ENCODE data around the gene NKIRAS1.

The NKIRAS1 gene

GRCh38 chr3:23942546-23942945, 25.8 kb upstream of the NKIRAS1 start:
- H3K79me2 ChIP-seq (ENCODE audit: insufficient read depth, low read length): no peaks in the 10 kb centered on the region
- no peak overlapping the region for H3K4me2 ChIP-seq (ENCODE audit: low read depth, low read length, poor library complexity, severe bottlenecking)
- no peaks in the 10 kb centered on the region for H3K9me2 ChIP-seq (replicated peaks; ENCODE audit: insufficient read depth, low read length)
- peaks cover 16% of the 10 kb centered on the region for H3F3A ChIP-seq (ENCODE audit: insufficient read depth)
- no peak overlapping the region for H3K4me3 ChIP-seq (ENCODE audit: insufficient read depth, low read length, poor library complexity, severe bottlenecking)
- no peak overlapping the region for H2AFZ ChIP-seq (ENCODE audit: low read depth, low read length, severe bottlenecking)
- H3K36me3 ChIP-seq (ENCODE audit: low read length): no peaks in the 10 kb centered on the region
- H3K27me3 ChIP-seq (ENCODE audit: low read length): no peaks in the 10 kb centered on the region
- TF ChIP-seq CTCF (IDR thresholded peaks at IDR 0.05; ENCODE audit: insufficient read depth, low read length, poor library complexity, severe bottlenecking): no peak
- no peak for TF ChIP-seq EZH2phosphoT487 (conservative IDR thresholded peaks at IDR 0.05; ENCODE audit: low read length)
- H3K27ac ChIP-seq (ENCODE audit: low read depth, low read length): no peak overlapping the region
- H4K20me1 ChIP-seq (ENCODE audit: low read depth, low read length): no peaks in the 10 kb centered on the region
- H3K9me3 ChIP-seq (ENCODE audit: insufficient read depth, low read length): no peaks in the 10 kb centered on the region
- H3K9ac ChIP-seq (ENCODE audit: low read length): no peak overlapping the region

GRCh38 chr3:23941440-23941839, 24.6 kb upstream of the NKIRAS1 start:
- Histone ChIP-seq H3K9me3 (ENCODE audit: insufficient read depth, low read length) (no peaks in the 10 kb centered on the region), H3F3A (ENCODE audit: insufficient read depth) (peaks cover 10% of the 10 kb centered on the region), H4K20me1 (ENCODE audit: low read depth, low read length) (no peaks in the 10 kb centered on the region), H3K79me2 (ENCODE audit: insufficient read depth, low read length) (no peaks in the 10 kb centered on the region), H3K36me3 (ENCODE audit: low read length) (no peaks in the 10 kb centered on the region), H2AFZ (ENCODE audit: low read depth, low read length, severe bottlenecking) (no peak overlapping the region), H3K4me2 (ENCODE audit: low read depth, low read length, poor library complexity, severe bottlenecking) (no peak overlapping the region), H3K27me3 (ENCODE audit: low read length) (no peaks in the 10 kb centered on the region), H3K27ac (ENCODE audit: low read depth, low read length) (no peak overlapping the region), H3K4me3 (ENCODE audit: insufficient read depth, low read length, poor library complexity, severe bottlenecking) (no peak overlapping the region), H3K9me2 (replicated peaks; ENCODE audit: insufficient read depth, low read length) (no peaks in the 10 kb centered on the region), H3K9ac (ENCODE audit: low read length) (no peak overlapping the region)
- no peak for TF ChIP-seq CTCF (IDR thresholded peaks at IDR 0.05; ENCODE audit: insufficient read depth, low read length, poor library complexity, severe bottlenecking)

- H3K4me3 ChIP-seq (ENCODE audit: insufficient read depth, low read length, poor library complexity, severe bottlenecking): no peak overlapping the region
- H3K36me3 ChIP-seq (ENCODE audit: low read length): no peaks in the 10 kb centered on the region
- H2AFZ ChIP-seq (ENCODE audit: low read depth, low read length, severe bottlenecking): no peak overlapping the region
- no peak overlapping the region for H3K4me2 ChIP-seq (ENCODE audit: low read depth, low read length, poor library complexity, severe bottlenecking)
- H4K20me1 ChIP-seq (ENCODE audit: low read depth, low read length): no peaks in the 10 kb centered on the region
- H3K27me3 ChIP-seq (ENCODE audit: low read length): no peaks in the 10 kb centered on the region
- H3K79me2 ChIP-seq (ENCODE audit: insufficient read depth, low read length): no peaks in the 10 kb centered on the region
- H3F3A ChIP-seq (ENCODE audit: insufficient read depth): peaks cover 9% of the 10 kb centered on the region
- H3K9ac ChIP-seq (ENCODE audit: low read length): no peak overlapping the region
- H3K9me3 ChIP-seq (ENCODE audit: insufficient read depth, low read length): no peaks in the 10 kb centered on the region
- no peak for TF ChIP-seq EZH2phosphoT487 (conservative IDR thresholded peaks at IDR 0.05; ENCODE audit: low read length)
- no peak for TF ChIP-seq CTCF (IDR thresholded peaks at IDR 0.05; ENCODE audit: insufficient read depth, low read length, poor library complexity, severe bottlenecking)
- H3K9me2 ChIP-seq (replicated peaks; ENCODE audit: insufficient read depth, low read length): no peaks in the 10 kb centered on the region
- H3K27ac ChIP-seq (ENCODE audit: low read depth, low read length): no peak overlapping the region
These were observed 24.0 kb upstream of the NKIRAS1 start for GRCh38 chr3:23940775-23941174.

GRCh38 chr3:23938688-23939087, 21.9 kb upstream of the NKIRAS1 start:
- Histone ChIP-seq H4K20me1 (ENCODE audit: low read depth, low read length) (no peaks in the 10 kb centered on the region), H3K9ac (ENCODE audit: low read length) (no peak overlapping the region), H2AFZ (ENCODE audit: low read depth, low read length, severe bottlenecking) (no peak overlapping the region), H3K4me3 (ENCODE audit: insufficient read depth, low read length, poor library complexity, severe bottlenecking) (no peak overlapping the region), H3K27ac (ENCODE audit: low read depth, low read length) (no peak overlapping the region), H3K9me3 (ENCODE audit: insufficient read depth, low read length) (no peaks in the 10 kb centered on the region), H3K79me2 (ENCODE audit: insufficient read depth, low read length) (no peaks in the 10 kb centered on the region), H3K9me2 (replicated peaks; ENCODE audit: insufficient read depth, low read length) (no peaks in the 10 kb centered on the region), H3K27me3 (ENCODE audit: low read length) (no peaks in the 10 kb centered on the region), H3K4me2 (ENCODE audit: low read depth, low read length, poor library complexity, severe bottlenecking) (no peak overlapping the region), H3K36me3 (ENCODE audit: low read length) (no peaks in the 10 kb centered on the region), H3F3A (ENCODE audit: insufficient read depth) (peaks cover under 1% of the 10 kb centered on the region; the same call in 1 of the 2 replicates)
- TF ChIP-seq CTCF (IDR thresholded peaks at IDR 0.05; ENCODE audit: insufficient read depth, low read length, poor library complexity, severe bottlenecking): no peak
- no peak for TF ChIP-seq EZH2phosphoT487 (conservative IDR thresholded peaks at IDR 0.05; ENCODE audit: low read length)
